IPS-NIHi7 (cell line): ENCODE data around the gene UBE2R2.
"Not testable (repeated sequence)": the region's sequence is repeated elsewhere in the genome, so short reads cannot be mapped to it uniquely, and the experiment has no call there.

Experiments used
- DNase-seq: peaks from one replicate; pipeline ENCODE4 v3.0.0; 2012; ENCODE audit warnings: mixed read lengths; ENCODE audit errors: extremely low spot score

UBE2R2 gene

GRCh38 chr9:33816327-33817252, at the start of gene UBE2R2:
Gene UBE2R2 (plus strand): TSS chr9:33817160. CDS start chr9:33817758, 598 bp downstream.
- DNase-seq: peak; percentile 96

- DNase-seq: not testable (repeated sequence)
Measured at GRCh38 chr9:33770156-33770880, 46.6 kb upstream of the UBE2R2 start.

- not testable (repeated sequence) for DNase-seq
Measured at GRCh38 chr9:33773135-33773534, 43.8 kb upstream of the UBE2R2 start.

GRCh38 chr9:33774074-33774659, 42.8 kb upstream of the UBE2R2 start:
- DNase-seq: not testable (repeated sequence)

- DNase-seq: no peak
Measured at GRCh38 chr9:33776578-33776977, 40.4 kb upstream of the UBE2R2 start.

GRCh38 chr9:33778700-33779351, 38.1 kb upstream of the UBE2R2 start:
- peak; percentile 71 for DNase-seq

- DNase-seq: no peak
Measured at GRCh38 chr9:33780276-33780675, 36.7 kb upstream of the UBE2R2 start.

GRCh38 chr9:33781736-33782135, 35.2 kb upstream of the UBE2R2 start:
- no peak for DNase-seq

- DNase-seq: no peak
Measured at GRCh38 chr9:33782395-33783152, 34.4 kb upstream of the UBE2R2 start.

GRCh38 chr9:33785914-33786313, 31.0 kb upstream of the UBE2R2 start:
- peak; percentile 26 for DNase-seq

GRCh38 chr9:33786681-33787080, 30.3 kb upstream of the UBE2R2 start:
- no peak for DNase-seq

GRCh38 chr9:33787839-33788238, 29.1 kb upstream of the UBE2R2 start:
- no peak for DNase-seq

GRCh38 chr9:33789429-33789828, 27.5 kb upstream of the UBE2R2 start:
- DNase-seq: not testable (repeated sequence)

- DNase-seq: no peak
Measured at GRCh38 chr9:33791117-33791516, 25.8 kb upstream of the UBE2R2 start.

GRCh38 chr9:33793496-33793895, 23.5 kb upstream of the UBE2R2 start:
- DNase-seq: not testable (repeated sequence)

- DNase-seq: no peak
Measured at GRCh38 chr9:33794560-33794959, 22.4 kb upstream of the UBE2R2 start.

GRCh38 chr9:33795281-33795680, 21.7 kb upstream of the UBE2R2 start, which contains the start of gene PRSS3:
Gene PRSS3 (plus strand): TSS chr9:33795561. CDS start chr9:33795574, 13 bp downstream.
- no peak for DNase-seq

GRCh38 chr9:33795819-33796218, 21.1 kb upstream of the UBE2R2 start:
- no peak for DNase-seq

- not testable (repeated sequence) for DNase-seq
Measured at GRCh38 chr9:33796679-33797078, 20.3 kb upstream of the UBE2R2 start.

GRCh38 chr9:33797837-33798236, 19.1 kb upstream of the UBE2R2 start:
- no peak for DNase-seq

- DNase-seq: no peak
Measured at GRCh38 chr9:33798545-33798944, 18.4 kb upstream of the UBE2R2 start.
